Measurements from ENCODE around the gene MYO18B. TPM values are rescaled to one million over a fixed set of nuclear protein-coding genes. Genes with fewer than 3 reads are reported as not detected.

MYO18B gene
- total RNA-seq, 2 donors from 2014 or later: 0.11 TPM; not detected in 1

GRCh38 chr22:26023104-26023775 lies 281.3 kb downstream of the MYO18B start:
- H3K4me1 ChIP-seq: no peaks in the 10 kb centered on the region
- H3K27ac ChIP-seq: no peak overlapping the region
- no peak overlapping the region for H3K4me3 ChIP-seq
- no peaks in the 10 kb centered on the region for H3K27me3 ChIP-seq
- DNase-seq: no peak
- H3K9me3 ChIP-seq: no peaks in the 10 kb centered on the region
- H3K36me3 ChIP-seq: no peaks in the 10 kb centered on the region
- no peak overlapping the region for H3K9ac ChIP-seq (ENCODE audit: low read depth in 2 of 2, low read length in 2 of 2)
- intact Hi-C loops (cut with DNase I): no loop called here
- TF ChIP-seq CTCF (IDR thresholded peaks at IDR 0.05): no peak

GRCh38 chr22:26025626-26026025 lies 283.6 kb downstream of the MYO18B start:
- Histone ChIP-seq H3K4me3 (no peak overlapping the region), H3K9ac (ENCODE audit: low read depth in 2 of 2, low read length in 2 of 2) (no peak overlapping the region), H3K27me3 (no peaks in the 10 kb centered on the region), H3K27ac (no peak overlapping the region), H3K36me3 (no peaks in the 10 kb centered on the region), H3K9me3 (no peaks in the 10 kb centered on the region), H3K4me1 (no peaks in the 10 kb centered on the region)
- TF ChIP-seq CTCF (IDR thresholded peaks at IDR 0.05): no peak
- intact Hi-C loops (cut with DNase I): no loop called here
- no peak for DNase-seq

- Histone ChIP-seq H3K27me3 (no peaks in the 10 kb centered on the region), H3K9ac (ENCODE audit: low read depth in 2 of 2, low read length in 2 of 2) (no peak overlapping the region), H3K4me1 (no peaks in the 10 kb centered on the region), H3K9me3 (no peaks in the 10 kb centered on the region), H3K4me3 (no peak overlapping the region), H3K36me3 (no peaks in the 10 kb centered on the region), H3K27ac (no peak overlapping the region)
- intact Hi-C loops (cut with DNase I): no loop called here
- no peak for TF ChIP-seq CTCF (IDR thresholded peaks at IDR 0.05)
- no peak for DNase-seq
These were observed 285.4 kb downstream of the MYO18B start for GRCh38 chr22:26027341-26027740.

GRCh38 chr22:26031641-26032040 lies 289.7 kb downstream of the MYO18B start:
- Histone ChIP-seq H3K4me3 (no peak overlapping the region), H3K4me1 (no peaks in the 10 kb centered on the region), H3K9me3 (no peaks in the 10 kb centered on the region), H3K27me3 (no peaks in the 10 kb centered on the region), H3K9ac (ENCODE audit: low read depth in 2 of 2, low read length in 2 of 2) (no peak overlapping the region), H3K36me3 (no peaks in the 10 kb centered on the region), H3K27ac (no peak overlapping the region)
- intact Hi-C loops (cut with DNase I): no loop called here
- TF ChIP-seq CTCF (IDR thresholded peaks at IDR 0.05): no peak
- no peak for DNase-seq

GRCh38 chr22:26033071-26033470 lies 291.1 kb downstream of the MYO18B start:
- no peaks in the 10 kb centered on the region for H3K27me3 ChIP-seq
- intact Hi-C loops (cut with DNase I): no loop called here
- no peak overlapping the region for H3K9ac ChIP-seq (ENCODE audit: low read depth in 2 of 2, low read length in 2 of 2)
- no peaks in the 10 kb centered on the region for H3K36me3 ChIP-seq
- H3K4me1 ChIP-seq: no peaks in the 10 kb centered on the region
- no peak for TF ChIP-seq CTCF (IDR thresholded peaks at IDR 0.05)
- no peak for DNase-seq
- H3K27ac ChIP-seq: no peak overlapping the region
- no peaks in the 10 kb centered on the region for H3K9me3 ChIP-seq
- H3K4me3 ChIP-seq: no peak overlapping the region

All from colonic mucosa (tissue), 4 donors.